Neural cell (in vitro differentiated cells): Measurements from ENCODE around the gene TTC31. TPM values are rescaled to one million over a fixed set of nuclear protein-coding genes. Genes with fewer than 3 reads are reported as not detected.

Source experiments
- H2AFZ ChIP-seq: fragments of 200-600, 300-800 bp; sonication (generic), shearing (Covaris generic); 2 replicates; pipeline ENCODE4 v1.6.0; 2014; ENCODE audit warnings: low read depth, mild to moderate bottlenecking, antibody characterized with exemption, low read length, moderate library complexity
- H3F3A ChIP-seq: fragments of 200-600 bp; shearing (Covaris generic); 2 replicates; pipeline ENCODE4 v1.6.1; 2016; ENCODE audit warnings: mild to moderate bottlenecking, moderate library complexity, mixed read lengths, antibody characterized with exemption, low read length; ENCODE audit not compliant: insufficient read depth, poor library complexity, severe bottlenecking
- H3K27ac ChIP-seq: fragments of 200-600, 300-800 bp; sonication (generic), shearing (Covaris generic); 2 replicates; pipeline ENCODE4 v1.5.1; 2014; ENCODE audit warnings: mild to moderate bottlenecking, low read length, moderate library complexity
- H3K27me3 ChIP-seq: fragments of 300-800, 200-600 bp; sonication (generic), shearing (Covaris generic); 2 replicates; pipeline ENCODE4 v1.6.0; 2014; ENCODE audit warnings: mild to moderate bottlenecking, low read depth, low read length, moderate library complexity; ENCODE audit not compliant: insufficient read depth
- H3K36me3 ChIP-seq: fragments of 300-800, 200-600 bp; sonication (generic), shearing (Covaris generic); 2 replicates; pipeline ENCODE4 v1.5.1; 2014; ENCODE audit warnings: mild to moderate bottlenecking, antibody characterized with exemption, low read length, moderate library complexity; ENCODE audit not compliant: insufficient read depth
- H3K4me2 ChIP-seq: fragments of 300-800, 200-600 bp; sonication (generic), shearing (Covaris generic); 2 replicates; pipeline ENCODE4 v1.6.0; 2014; ENCODE audit warnings: mild to moderate bottlenecking, low read length
- H3K4me3 ChIP-seq: fragments of 300-800, 200-600 bp; sonication (generic), shearing (Covaris generic); 2 replicates; pipeline ENCODE4 v1.5.1; 2014; ENCODE audit warnings: mild to moderate bottlenecking, low read length, moderate library complexity
- H3K79me2 ChIP-seq: fragments of 200-600 bp; shearing (Covaris generic); replicated peaks from 2 replicates; pipeline ENCODE4 v1.6.0; 2014; ENCODE audit warnings: mild to moderate bottlenecking, low read length, moderate library complexity; ENCODE audit not compliant: insufficient read depth
- H3K9ac ChIP-seq: fragments of 300-800, 200-600 bp; sonication (generic), shearing (Covaris generic); 2 replicates; pipeline ENCODE4 v1.6.1; 2016; ENCODE audit warnings: mild to moderate bottlenecking, low read length, mixed read lengths
- H3K9me2 ChIP-seq: fragments of 200-600 bp; shearing (Covaris generic); 2 replicates; pipeline ENCODE4 v1.6.1; 2016; ENCODE audit warnings: mild to moderate bottlenecking, low read length, mixed read lengths; ENCODE audit not compliant: insufficient read depth
- H3K9me3 ChIP-seq: fragments of 200-600, 300-800 bp; sonication (generic), shearing (Covaris generic); 2 replicates; pipeline ENCODE4 v1.6.1; 2016; ENCODE audit warnings: mild to moderate bottlenecking, mixed run types, low read length, moderate library complexity, mixed read lengths
- H4K20me1 ChIP-seq: fragments of 200-600 bp; shearing (Covaris generic); 2 replicates; pipeline ENCODE4 v1.6.1; 2016; ENCODE audit warnings: mild to moderate bottlenecking, mixed run types; ENCODE audit not compliant: insufficient read depth
- EP300 ChIP-seq: fragments of 450-650 bp; conservative IDR thresholded peaks from 2 replicates; pipeline ENCODE4 v1.6.1; 2014; ENCODE audit warnings: antibody characterized with exemption, mild to moderate bottlenecking, moderate library complexity; ENCODE audit not compliant: poor library complexity, severe bottlenecking
- EZH2 ChIP-seq: fragments of 200-600, 300-800 bp; shearing (Covaris generic), sonication (generic); IDR thresholded peaks from 2 replicates; pipeline ENCODE4 v1.6.1; 2014; ENCODE audit warnings: antibody characterized with exemption, low read length, borderline replicate concordance, mild to moderate bottlenecking; ENCODE audit not compliant: insufficient read depth, poor library complexity, severe bottlenecking
- MXI1 ChIP-seq: fragments of 450-650 bp; conservative IDR thresholded peaks from 2 replicates; pipeline ENCODE4 v1.6.1; 2014; ENCODE audit warnings: antibody characterized with exemption, mild to moderate bottlenecking; ENCODE audit not compliant: poor library complexity, severe bottlenecking
- POLR2AphosphoS5 ChIP-seq: IDR thresholded peaks from 2 replicates; pipeline ENCODE4 v1.6.1; 2012
- RAD21 ChIP-seq: fragments of 450-650 bp; conservative IDR thresholded peaks from 2 replicates; pipeline ENCODE4 v1.6.1; 2014; ENCODE audit warnings: antibody characterized with exemption, mild to moderate bottlenecking, moderate library complexity
- REST ChIP-seq: IDR thresholded peaks from 2 replicates; pipeline ENCODE4 v1.6.1; 2012; ENCODE audit warnings: borderline replicate concordance
- SMC3 ChIP-seq: fragments of 450-650 bp; conservative IDR thresholded peaks from 2 replicates; pipeline ENCODE4 v1.6.1; 2014; ENCODE audit warnings: antibody characterized with exemption, mild to moderate bottlenecking, moderate library complexity; ENCODE audit not compliant: poor library complexity
- TAF1 ChIP-seq: IDR thresholded peaks from 2 replicates; pipeline ENCODE4 v1.6.1; 2012; ENCODE audit warnings: low read depth
- polyA plus RNA-seq: library from polyadenylated mRNA; depleted of rRNA; stranded (reverse); fragments of >200 nt; gene quantifications from 2 replicates; pipeline ENCODE4 v1.2.3, GENCODE V29; 2014
- TF ChIP-seq, protein P1 (sequence below): fragments of 450-650 bp; IDR thresholded peaks from 2 replicates; pipeline ENCODE4 v1.5.1; 2014; ENCODE audit warnings: antibody characterized with exemption, mild to moderate bottlenecking, moderate library complexity; ENCODE audit not compliant: poor library complexity, severe bottlenecking

Gene TTC31
- polyA plus RNA-seq, 1 donor from 2014 or later = 11.0 TPM

- peak overlapping the region; percentile 88 for H2AFZ ChIP-seq
- H3K27ac ChIP-seq = peak overlapping the region; percentile 98
- peaks cover 75% of the 10 kb centered on the region for H3K27me3 ChIP-seq
Measured at GRCh38 chr2:74507926-74508520, 25.1 kb downstream of the TTC31 start.

GRCh38 chr2:74510272-74510671 is 27.4 kb downstream of the TTC31 start:
- Histone ChIP-seq H3K4me3 (no peak overlapping the region), H3K79me2 (peaks cover 6% of the 10 kb centered on the region), H3K27me3 (peaks cover 75% of the 10 kb centered on the region), H3K9me3 (no peaks in the 10 kb centered on the region), H4K20me1 (no peaks in the 10 kb centered on the region), H3K9me2 (no peaks in the 10 kb centered on the region), H3F3A (peaks cover 3% of the 10 kb centered on the region), H3K36me3 (peaks cover 6% of the 10 kb centered on the region), H3K27ac (no peak overlapping the region), H3K4me2 (no peak overlapping the region), H2AFZ (no peak overlapping the region), H3K9ac (no peak overlapping the region)
- no peak for TF ChIP-seq EP300
- no peak for TF ChIP-seq REST
- TF ChIP-seq, protein P1, sequence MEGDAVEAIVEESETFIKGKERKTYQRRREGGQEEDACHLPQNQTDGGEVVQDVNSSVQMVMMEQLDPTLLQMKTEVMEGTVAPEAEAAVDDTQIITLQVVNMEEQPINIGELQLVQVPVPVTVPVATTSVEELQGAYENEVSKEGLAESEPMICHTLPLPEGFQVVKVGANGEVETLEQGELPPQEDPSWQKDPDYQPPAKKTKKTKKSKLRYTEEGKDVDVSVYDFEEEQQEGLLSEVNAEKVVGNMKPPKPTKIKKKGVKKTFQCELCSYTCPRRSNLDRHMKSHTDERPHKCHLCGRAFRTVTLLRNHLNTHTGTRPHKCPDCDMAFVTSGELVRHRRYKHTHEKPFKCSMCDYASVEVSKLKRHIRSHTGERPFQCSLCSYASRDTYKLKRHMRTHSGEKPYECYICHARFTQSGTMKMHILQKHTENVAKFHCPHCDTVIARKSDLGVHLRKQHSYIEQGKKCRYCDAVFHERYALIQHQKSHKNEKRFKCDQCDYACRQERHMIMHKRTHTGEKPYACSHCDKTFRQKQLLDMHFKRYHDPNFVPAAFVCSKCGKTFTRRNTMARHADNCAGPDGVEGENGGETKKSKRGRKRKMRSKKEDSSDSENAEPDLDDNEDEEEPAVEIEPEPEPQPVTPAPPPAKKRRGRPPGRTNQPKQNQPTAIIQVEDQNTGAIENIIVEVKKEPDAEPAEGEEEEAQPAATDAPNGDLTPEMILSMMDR = no peak
- no peak for TF ChIP-seq RAD21
- TF ChIP-seq POLR2AphosphoS5 = no peak
- TF ChIP-seq TAF1 = no peak
- TF ChIP-seq EZH2 = no peak
- TF ChIP-seq MXI1 = no peak
- TF ChIP-seq SMC3 = no peak

More at GRCh38 chr2:74507926-74508520, 25.1 kb downstream of the TTC31 start:
- Histone ChIP-seq H4K20me1 (no peaks in the 10 kb centered on the region), H3K9ac (peak overlapping the region; percentile 92), H3K4me3 (peak overlapping the region; percentile 70), H3K36me3 (peaks cover 7% of the 10 kb centered on the region), H3K79me2 (peaks cover 6% of the 10 kb centered on the region), H3K4me2 (peak overlapping the region; percentile 57), H3F3A (peaks cover 3% of the 10 kb centered on the region), H3K9me2 (no peaks in the 10 kb centered on the region), H3K9me3 (no peaks in the 10 kb centered on the region)
- TF ChIP-seq RAD21 (no peak), REST (peak; percentile 76), TAF1 (no peak)
